GM19397 (cell line): ENCODE results near the gene FTH1.
"Not testable (repeated sequence)": the region's sequence is repeated elsewhere in the genome, so short reads cannot be mapped to it uniquely, and the experiment has no call there.

ENCODE experiments used
- ATAC-seq: cut with Tn5 transposase; IDR thresholded peaks from one replicate; pipeline ENCODE4 v1.9.1; 2021; ENCODE audit warnings: mild to moderate bottlenecking, moderate library complexity; ENCODE audit not compliant: unreplicated experiment

Gene FTH1

DNA sequence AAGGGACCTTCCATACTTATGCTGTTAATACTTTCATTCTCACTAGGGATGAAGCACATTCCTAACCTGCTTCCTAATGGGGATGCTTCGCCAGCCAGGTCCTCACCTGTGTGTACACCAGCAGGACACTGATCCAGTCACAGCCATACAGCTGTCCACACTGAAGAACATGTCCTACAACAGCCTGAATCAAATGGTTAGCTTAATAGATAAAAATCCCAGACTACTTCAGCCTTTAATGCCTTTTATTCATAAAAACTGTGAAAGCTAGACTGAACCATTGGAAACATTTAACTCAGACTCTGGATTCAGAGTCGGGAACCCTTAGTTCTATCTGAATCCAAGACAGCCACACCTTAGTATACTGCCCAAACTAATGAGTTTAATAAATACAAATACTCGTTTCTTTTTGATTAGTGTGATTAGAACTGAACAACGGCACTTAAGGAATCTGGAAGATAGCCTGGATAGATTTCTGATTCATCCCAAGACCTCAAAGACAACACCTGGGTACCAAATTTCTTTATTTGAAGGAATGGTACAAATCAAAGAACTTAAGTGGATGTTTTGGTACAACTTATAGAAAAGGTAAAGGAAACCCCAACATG lies 3.3 kb downstream of the FTH1 start:
- ATAC-seq: no peak

DNA sequence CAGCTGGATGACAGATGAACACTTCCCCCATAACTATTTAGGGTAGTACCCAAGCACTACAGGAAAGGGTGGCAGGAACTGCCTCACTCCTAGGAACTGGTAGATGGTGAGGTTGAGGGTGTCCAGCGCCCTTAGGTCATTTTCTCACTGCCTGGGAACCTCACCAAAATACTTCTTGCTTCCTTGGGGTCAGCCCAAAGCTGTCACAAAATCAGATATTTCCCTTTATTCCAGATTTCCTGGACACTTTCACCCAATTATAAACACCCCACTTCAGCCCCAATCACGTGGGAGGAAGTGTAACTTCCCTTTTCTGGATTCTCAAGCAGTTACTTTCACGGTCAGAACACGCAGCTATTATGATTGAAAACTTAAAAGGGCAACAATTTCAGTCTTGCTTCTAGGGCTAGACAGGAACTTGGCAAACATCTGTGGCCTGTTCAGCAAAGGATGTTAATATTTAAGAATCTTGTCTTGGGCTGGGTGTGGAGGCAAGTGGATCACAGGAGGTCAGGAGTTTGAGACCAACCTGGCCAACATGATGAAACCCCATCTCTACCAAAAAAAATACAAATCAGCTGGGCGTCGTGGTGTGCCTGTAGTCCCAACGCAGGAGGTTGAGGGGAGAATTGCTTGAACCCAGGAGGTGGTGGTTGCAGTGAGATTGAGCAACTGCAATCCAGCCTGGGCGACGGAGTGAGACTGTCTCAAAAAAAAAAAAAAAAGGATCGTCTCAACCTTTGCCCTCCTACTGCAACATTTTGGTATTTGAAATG lies 4.0 kb downstream of the FTH1 start:
- ATAC-seq: no peak

DNA sequence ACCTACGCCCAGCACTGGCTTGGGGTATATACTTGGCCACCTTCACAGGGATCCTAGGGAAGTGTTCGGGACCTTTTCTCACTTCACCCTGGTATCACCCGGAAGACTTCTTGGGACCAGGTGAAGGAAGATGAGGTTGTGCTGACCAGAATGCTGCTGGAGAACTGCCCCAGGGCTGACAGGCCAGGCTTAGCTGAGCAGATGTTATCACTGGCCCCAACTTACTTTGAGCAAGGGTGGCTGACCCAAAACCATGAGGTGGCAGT lies 4.5 kb downstream of the FTH1 start:
- no peak for ATAC-seq

DNA sequence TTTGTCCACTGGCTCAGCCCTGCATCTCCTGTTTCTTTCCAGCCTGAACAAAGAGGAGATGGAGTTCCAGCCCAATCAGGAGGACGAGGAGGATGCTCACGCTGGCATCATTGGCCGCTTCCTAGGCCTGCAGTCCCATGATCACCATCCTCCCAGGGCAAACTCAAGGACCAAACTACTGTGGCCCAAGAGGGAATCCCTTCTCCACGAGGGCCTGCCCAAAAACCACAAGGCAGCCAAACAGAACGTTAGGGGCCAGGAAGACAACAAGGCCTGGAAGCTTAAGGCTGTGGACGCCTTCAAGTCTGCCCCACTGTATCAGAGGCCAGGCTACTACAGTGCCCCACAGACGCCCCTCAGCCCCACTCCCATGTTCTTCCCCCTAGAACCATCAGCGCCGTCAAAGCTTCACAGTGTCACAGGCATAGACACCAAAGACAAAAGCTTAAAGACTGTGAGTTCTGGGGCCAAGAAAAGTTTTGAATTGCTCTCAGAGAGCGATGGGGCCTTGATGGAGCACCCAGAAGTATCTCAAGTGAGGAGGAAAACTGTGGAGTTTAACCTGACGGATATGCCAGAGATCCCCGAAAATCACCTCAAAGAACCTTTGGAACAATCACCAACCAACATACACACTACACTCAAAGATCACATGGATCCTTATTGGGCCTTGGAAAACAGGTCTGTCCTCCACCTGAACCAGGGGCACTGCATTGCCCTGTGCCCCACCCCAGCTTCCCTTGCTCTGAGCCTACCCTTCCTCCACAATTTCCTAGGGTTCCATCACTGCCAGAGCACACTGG lies 5.0 kb downstream of the FTH1 start:
- no peak for ATAC-seq

DNA sequence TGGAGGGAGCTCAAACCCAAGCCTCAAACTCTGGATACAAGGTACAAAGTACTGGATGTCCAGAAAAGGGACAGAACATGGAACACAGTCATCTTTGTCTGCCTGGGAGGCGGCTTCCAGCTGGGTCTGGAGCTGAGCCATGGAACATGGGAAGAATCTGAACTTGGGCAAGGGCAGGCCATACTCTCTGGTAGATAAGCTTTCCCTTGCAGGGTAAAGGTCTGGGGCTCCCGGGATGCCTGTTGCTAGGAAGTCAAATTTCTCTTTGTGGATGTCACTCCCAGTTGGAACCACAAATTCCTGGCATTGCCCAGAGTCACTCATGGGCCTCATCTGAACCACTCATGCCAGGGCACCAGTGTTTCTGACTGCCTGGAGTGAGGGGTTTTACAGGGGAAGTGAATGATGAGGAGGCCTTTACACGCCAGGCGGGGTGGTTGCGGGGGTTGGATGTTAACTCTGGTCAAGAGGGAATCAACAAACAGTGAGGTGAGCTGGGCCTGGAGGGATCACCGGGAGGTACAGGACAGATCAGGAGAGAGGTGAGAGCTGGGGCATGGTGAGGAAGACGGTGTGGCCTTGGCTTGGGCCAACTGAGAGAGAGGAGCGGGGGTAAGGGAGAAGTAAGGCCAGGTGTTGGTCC lies 5.7 kb downstream of the FTH1 start:
- no peak for ATAC-seq

DNA sequence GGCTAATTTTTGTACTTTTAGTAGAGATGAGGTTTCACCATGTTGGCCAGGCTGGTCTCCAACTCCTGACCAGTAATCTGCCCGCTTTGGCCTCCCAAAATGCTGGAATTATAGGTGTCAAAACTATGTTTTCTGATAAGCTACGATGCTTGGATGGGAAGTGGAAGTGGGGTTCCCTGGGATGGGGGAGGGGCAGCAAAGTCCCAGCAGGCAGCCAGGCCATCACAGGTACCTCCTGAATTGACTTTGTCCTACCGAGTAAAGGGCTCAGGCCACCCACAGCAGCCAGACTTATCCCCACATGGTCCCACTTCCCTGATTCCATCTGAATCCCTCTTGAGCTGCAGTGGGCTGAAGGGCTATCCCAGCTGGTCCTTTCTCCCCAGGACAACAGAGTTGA lies 6.9 kb downstream of the FTH1 start:
- no peak for ATAC-seq

DNA sequence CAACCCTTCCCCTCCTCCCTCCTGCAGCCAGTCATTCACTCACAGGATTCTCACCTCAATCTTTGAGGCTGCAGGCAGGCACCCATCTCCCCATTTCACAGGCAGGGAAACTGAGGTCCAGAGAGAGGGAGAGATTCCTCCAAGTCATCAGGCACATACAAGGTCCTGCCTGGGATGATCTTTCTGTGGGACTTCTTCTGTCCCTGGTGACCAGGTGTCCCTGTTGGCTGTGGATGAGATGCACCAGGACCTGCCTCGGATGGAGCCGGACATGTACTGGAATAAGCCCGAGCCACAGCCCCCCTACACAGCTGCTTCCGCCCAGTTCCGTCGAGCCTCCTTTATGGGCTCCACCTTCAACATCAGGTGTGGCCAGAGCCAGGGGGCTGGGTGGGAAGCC lies 7.8 kb downstream of the FTH1 start:
- no peak for ATAC-seq

DNA sequence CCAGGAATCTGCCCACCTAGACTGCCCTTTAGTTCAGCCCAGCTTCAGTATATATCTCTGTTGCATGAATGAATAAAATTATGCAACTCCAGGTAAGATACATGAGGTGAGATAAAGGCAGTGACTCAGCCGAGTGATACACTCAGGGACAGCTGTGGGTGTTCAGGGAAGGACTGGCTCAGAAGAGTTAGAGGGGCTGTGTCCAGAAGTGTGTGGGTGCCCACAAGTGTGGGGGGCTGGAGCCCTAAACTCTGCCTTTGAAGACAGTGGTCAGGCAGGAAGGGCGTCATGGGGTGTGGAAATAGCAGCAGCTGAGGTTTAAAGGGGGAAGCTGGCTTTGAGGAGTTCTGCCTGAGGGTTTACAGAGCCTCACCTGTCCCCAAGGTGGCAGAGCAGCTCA lies 8.3 kb downstream of the FTH1 start:
- no peak for ATAC-seq

DNA sequence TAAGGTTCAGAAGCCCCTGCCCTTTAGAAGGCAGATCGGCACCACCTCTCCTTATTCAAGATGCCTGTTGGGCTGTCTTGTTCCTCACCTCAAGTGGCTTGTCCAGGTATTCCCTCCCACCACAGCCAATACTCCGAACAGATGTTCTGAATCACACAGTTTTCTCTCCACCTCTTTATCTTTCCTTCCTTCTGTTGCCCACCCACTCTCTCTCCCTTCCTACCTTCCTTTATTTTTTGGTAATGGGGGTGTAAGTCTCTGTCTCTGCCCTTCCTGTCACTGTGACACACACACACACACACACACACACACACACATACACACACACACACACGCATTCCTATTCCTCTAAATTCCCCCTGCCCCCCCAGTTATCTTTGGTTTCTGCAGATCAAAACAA lies 8.8 kb downstream of the FTH1 start:
- no peak for ATAC-seq

DNA sequence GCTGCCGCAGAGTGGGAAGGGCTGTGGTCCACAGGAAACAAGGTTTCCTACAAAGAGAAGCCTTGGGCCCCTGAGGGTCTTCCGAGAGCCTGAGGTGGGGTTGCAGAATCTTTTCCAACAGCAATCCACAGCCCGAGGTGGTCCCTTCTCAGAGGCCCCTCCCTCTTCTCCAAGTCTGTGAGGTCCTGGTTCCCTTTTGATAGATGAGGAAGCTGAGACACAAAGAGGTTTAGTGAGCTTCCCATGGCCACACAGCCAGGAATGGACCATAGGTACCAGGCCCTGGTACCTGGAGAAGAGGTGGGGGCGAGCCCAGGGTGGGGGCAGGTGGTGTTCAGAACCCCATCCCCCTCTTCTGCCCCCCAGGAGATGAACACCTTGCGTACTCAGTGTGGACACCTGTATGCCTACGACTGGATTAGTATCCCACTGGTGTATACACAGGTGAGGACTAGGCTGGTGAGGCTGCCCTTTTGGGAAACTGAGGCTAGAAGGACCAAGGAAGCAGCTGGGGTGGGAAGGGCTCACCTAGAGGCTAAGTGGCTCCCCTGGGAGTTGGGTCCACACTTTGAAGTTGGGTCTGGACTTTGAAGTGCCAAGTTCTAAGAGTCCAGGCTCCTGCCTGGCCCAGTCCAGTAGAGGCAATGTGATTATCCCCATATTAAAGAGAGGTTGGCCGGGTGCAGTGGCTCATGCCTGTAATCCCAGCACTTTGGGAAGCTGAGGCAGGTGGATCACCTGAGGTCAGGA lies 10.2 kb downstream of the FTH1 start:
- no peak for ATAC-seq

DNA sequence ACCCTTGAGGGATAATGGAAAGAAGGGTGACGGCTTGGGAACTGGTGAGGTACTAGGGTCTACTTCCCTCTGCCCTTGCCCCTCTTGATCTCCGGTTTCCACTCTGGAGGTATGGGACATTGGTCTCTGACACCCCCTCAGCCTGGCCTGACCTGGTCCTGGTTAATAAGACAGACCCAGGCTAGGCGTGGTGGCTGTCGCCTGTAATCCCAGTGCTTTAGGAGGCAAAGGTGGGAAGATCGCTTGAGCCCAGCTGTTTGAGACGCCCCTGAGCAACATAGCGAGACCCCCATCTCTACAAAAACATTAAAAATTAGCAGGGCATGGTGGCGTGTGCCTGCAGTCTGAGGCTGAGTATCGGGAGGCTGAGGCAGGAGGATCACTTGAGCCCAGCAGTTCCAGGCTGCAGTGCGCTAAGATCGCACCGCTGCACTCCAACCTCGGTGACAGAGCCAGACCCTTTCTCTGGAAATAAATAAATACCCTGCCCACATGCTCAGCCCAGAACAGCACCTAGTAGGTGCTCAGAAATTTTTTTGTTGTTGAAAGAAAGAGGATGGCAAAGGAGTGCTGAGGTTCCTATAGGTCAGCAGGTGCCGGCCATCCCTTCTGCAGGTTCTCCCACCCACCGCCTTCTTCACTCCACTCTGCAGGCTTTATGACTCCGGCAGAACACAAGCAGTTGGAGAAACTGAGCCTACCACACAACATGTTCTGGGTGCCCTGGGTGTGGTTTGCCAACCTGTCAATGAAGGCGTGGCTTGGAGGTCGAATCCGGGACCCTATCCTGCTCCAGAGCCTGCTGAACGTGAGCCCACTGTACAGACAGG lies 11.0 kb downstream of the FTH1 start:
- no peak for ATAC-seq

DNA sequence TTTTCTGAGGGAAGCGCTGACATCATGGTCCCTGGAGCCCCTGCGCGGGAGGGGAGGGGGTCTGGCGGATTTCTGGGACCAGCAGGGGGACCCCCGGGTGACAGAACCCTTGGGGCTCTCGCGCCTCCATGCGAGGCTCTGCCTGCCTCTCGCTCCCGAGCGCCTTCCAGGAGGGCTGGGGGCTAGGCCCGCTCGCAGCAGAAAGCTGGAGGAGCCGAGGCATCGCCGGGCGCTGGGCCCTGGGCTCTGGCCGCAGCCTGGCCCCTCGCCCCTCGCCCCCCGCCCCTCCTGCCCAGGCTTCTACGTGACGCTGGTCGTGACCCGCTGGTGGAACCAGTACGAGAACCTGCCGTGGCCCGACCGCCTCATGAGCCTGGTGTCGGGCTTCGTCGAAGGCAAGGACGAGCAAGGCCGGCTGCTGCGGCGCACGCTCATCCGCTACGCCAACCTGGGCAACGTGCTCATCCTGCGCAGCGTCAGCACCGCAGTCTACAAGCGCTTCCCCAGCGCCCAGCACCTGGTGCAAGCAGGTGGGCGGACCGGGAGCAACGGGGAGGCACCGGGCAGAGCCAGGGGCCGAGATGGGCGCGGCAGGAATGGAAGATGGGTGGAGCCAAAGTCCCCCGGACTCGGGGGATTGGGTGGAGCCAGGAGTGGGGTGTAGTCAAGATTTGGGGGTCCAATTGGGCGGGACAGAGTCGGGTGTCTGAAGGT lies 11.9 kb downstream of the FTH1 start:
- no peak for ATAC-seq

DNA sequence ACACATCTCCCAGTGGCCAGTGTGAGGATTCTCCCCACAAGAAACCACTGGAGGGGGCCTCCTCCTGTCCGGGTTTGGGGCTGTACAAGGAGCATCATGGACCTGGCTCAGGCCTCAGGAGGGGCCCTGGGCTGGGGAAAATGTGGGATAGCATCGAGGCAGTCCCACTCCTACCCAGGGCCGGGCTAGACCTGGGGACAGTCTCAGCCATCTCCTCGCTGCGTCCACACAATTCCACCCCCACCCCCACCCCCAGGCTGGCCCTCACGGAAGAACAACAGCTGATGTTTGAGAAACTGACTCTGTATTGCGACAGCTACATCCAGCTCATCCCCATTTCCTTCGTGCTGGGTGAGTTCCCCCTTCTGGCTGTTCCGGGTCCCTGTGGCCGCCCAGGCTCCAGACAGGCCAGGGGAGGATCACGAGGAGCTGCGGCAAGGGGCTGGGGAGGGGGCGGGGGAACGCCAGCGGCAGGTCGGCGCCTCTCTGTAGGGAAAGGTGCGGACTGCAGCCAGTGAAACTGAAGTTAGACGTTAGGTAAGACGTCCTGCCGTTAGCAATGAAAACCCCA lies 12.5 kb downstream of the FTH1 start:
- no peak for ATAC-seq

DNA sequence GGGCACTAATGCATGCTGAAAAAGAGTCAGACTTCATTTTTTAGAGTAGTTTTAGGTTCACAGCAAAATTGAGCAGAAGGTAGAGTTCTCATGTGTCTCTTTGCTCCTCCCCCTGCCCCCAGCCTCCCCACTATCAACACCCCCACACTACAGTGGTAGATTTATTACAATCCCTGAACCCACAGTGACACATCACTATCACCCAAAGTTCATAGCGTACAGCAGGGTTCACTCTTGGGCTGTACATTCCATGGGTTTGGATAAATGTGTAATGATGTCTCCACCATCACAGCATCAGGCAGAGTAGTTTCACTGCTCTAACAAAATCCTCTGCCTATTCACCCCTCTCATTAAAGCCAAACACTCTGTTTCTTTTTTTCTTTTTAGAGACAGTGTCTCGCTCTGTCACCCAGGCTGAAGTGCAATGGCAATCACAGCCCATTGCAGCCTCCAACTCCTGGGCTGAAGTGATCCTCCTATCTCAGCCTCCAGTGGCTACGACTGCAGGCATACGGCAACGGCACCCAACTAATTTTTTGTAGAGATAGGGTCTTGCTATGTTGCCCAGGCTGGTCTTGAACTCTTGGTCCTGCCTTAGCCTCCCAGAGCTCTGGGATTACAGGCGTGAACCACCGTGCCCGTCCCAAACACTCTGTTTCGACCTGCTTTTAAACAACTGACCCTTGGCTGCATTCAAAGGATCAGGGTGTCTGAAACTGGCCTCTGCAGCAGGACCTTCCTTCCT lies 13.2 kb downstream of the FTH1 start:
- no peak for ATAC-seq

DNA sequence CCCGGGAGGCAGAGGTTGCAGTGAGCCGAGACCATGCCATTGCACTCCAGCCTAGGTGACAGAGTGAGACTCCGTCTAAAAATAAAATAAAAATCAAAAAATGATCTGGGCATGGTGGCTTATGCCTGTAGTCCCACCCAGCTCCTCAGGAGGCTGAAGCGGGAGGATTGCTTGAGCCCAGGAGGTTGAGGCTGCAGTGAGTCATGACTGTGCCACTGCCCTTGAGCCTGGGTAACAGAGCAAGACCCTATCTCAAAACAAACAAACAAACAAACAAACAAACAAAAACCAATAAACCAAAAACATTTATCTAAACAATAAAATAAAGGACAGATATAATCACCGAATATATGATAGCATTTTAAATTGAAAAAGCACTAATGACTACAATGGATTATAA lies 13.8 kb downstream of the FTH1 start:
- ATAC-seq: not testable (repeated sequence)

DNA sequence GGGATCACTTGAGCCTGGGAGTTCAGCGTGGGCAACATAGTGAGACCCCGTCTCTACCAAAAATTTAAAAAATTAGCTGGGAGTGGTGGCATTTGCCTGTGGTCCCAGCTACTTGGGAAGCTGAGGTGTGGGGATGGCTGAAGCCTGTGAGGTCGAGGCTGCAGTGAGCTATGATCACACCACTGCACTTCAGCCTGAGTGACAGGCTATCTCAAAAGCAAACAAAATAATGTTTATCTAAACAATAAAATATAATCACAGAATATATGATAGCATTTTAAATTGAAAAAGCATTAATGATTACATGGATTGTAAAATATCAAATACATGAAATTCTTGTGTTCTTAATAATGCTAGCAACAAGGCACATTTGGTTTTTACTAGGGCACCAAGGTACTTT lies 14.6 kb downstream of the FTH1 start:
- no peak for ATAC-seq

DNA sequence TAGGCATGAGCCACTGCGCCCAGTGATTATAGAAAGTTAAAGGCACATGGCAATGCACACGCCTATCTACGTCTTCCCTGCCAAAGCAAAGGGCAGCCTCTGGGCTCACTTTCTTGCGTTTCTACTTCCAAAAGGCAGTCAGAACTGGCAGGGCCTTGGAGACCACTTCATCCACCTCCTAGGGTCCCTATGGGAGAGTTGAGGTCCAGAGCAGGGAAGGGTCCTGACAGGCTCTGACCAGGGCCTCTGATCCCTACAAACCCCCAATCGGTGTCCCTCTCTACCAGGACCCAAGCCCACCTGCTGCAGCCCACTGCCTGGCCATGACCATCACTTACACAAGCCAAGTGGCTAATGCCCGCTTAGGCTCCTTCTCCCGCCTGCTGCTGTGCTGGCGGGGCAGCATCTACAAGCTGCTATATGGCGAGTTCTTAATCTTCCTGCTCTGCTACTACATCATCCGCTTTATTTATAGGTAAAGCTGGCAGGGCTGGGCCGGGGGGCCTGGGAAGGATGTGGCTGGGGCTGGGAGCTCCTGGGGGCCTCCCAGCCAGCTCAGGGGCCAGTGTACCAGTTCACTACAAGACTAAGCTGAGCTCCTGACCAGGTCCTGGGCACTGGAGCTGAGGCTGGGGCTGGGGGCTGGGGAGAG lies 15.8 kb downstream of the FTH1 start:
- no peak for ATAC-seq

DNA sequence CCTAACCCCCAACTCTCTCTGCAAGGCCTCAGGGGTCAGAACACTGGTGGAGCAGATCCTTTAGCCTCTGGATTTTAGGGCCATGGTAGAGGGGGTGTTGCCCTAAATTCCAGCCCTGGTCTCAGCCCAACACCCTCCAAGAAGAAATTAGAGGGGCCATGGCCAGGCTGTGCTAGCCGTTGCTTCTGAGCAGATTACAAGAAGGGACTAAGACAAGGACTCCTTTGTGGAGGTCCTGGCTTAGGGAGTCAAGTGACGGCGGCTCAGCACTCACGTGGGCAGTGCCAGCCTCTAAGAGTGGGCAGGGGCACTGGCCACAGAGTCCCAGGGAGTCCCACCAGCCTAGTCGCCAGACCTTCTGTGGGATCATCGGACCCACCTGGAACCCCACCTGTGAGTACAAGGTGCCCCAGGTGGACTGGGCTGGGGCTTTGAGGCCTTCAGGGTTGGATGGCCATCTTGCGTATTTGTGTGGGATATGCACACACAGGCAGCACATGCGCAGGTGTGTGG lies 17.3 kb downstream of the FTH1 start, which contains the start of gene BEST1:
Gene BEST1, plus strand, starts transcription at position 317 of the 513 bp plus-strand sequence. CDS start 1,456 bp downstream, outside the sequence.
- ATAC-seq: no peak
